HG03432 (cell line): Measurements from ENCODE around the gene TGM2.

Experiments used
- ATAC-seq: cut with Tn5 transposase; IDR thresholded peaks from one replicate; pipeline ENCODE4 v1.9.1; 2021; ENCODE audit warnings: mild to moderate bottlenecking, moderate library complexity; ENCODE audit not compliant: unreplicated experiment

TGM2 gene

DNA sequence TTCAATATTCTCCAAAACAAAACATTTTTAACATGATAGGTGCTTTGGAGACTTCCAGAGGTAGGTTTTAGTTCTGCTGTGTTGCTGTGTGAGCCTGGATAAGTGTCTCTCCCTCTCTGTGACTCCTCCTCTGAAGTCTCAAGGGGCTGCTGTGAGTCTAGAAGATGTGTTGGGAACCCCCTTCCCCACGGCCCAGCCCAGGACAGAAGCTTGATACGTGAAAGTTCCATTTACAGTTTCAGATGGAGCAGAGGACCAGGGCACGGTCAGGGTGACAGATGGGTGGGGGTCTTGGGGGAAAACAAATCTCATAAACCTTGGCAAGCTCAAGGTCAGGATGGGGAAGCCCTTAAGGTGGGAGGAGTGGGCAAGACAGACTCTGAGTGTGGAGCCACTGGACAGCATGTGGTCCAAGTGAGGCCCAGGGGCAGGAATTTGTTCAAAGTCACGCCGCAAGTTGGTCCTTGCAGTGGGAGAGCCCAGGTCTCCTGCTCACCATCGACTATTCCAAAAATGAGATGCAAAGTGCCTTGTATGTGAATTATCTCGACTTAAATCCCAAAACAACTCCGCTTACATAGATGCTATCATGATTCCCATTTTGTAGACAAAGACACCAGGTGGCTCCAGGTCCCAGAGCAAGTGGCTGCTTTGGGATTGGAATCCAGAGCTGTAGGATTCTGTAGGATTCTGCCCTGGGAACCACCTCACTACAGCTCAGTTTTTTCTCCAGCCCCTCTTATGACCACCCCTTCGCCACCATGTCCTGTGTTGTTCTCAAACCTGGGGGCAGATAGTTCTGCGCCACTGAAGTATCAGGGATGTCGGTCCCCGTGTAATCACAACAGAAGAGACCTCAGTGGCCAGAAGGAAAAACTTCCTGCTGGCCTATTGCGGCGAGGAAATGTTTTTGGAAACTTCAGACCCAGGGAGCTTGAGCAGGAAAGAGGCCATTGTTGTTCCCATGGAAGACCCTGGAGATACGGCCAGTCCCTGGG is 1.9 kb downstream of the TGM2 start:
- ATAC-seq, result no peak

DNA sequence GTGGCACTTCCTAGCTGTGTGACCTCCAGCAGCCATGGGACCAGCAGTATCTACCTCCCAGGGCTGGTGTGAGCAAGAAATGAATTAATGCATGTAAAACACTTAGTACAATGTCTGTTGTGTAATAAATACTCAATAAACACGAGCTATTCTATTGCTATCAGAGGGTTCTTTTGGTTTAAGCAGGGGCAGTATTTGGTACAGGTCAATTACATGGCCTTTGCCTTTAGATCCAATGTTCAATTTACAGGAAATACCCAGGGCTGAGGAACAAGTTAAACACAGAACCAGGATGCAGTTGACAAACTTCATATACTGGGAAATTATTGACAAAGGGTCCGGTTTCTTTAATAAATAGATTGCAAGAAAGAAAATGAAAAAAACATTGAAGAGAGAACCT is 2.9 kb downstream of the TGM2 start:
- no peak for ATAC-seq

DNA sequence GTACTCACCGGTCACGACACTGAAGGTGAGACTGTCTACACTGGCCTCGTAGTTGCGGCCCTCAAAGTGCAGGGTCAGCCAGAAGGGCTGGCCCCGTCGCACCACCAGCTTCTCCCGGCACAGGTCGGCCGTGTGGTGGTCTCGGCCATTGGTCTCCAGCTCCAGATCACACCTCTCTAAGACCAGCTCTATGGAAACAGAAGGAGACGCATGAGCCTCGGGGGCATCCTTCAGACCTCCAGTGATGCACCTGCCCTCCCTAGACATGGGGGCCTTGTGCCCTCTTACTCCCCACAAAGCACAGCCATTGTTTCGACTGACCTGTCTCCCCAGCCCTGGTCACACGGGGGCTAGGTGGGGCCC is 3.7 kb downstream of the TGM2 start:
- ATAC-seq, result no peak

DNA sequence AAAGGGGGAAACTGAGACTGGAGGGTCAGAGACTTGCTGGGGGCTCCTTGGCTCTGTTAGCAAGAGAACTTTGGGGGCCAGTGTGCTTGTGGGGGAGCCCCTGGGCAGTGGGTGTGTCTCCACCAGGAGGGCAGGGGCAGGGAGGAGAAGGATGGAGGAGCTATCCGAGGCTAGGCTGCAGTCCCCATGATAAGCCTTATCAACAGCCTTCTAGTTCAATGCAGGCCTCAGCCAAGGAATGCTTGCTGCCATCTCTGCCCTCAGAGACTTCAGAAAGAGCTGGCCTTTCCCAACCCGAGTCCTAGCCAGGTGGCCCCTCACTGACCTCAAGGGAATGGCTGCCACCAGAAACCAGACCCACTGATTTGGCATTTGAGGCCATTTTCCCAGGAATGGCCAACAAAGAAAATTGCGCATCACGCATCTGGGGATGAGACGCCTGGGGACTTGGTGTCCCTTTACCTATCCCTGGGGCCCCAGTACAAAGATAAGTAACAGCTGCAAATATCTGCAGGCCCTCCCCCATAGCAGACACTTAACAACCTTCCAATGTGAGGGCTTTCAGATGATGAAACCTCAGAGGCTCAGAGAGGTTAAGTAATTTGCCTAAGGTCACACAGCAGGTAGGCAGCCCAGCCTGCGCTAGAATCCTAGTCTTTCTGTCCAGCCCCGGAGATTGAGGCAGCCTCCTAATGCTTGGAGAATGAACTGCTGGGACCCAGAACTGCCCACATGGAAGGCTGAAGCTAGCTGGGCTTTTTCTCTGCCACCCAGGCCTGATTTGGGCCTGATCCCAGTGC is 4.9 kb downstream of the TGM2 start:
- no peak for ATAC-seq

DNA sequence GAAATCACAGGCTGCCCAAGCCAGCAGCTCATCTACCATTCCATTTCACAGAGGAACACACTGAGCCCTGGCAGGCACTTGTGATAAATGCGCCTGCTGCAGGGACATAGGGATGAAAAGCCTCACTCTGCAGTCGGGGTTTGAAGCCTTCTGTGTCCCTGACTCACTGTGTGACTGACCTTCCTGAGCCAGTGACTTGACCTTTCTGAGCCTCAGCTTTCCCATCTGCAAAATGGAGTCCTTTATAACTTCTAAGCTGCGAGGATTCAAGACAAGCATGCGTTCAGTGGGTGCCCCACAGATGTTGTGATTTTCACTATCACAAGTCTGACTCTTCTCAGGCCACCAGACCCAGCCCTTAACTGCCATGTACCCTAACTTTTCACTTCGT is 5.5 kb downstream of the TGM2 start:
- ATAC-seq, result no peak

DNA sequence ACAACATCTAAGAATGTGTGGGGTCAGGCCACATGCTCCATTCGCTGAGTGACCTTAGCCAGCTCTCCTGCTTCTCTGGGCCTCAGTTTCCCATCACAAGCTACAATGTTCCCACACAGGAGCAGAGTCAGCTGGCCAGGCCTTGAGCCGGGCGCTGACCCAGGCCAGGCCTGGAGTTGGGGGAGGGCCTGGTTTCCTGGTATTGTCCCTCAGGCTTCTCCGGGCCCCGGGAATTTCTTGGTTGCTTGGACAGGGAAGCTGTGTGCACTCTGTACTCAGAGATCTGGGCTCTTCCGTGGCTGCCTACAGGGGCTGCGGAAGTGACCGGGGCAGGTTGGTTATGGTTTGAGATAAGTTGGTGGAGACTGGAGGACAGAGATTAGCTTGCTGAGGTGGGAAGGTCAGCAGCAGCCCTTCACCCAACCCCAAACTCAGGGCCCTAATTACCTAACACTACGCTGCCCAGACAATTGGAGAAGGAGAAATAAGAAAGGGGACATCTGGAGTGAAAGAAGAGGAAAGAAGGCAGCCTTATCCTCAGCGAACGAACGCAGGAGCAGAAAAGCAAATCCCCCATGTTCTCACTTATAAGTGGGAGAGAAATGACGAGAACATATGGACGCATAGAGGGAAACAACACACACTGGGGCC is 6.2 kb downstream of the TGM2 start:
- no peak for ATAC-seq

DNA sequence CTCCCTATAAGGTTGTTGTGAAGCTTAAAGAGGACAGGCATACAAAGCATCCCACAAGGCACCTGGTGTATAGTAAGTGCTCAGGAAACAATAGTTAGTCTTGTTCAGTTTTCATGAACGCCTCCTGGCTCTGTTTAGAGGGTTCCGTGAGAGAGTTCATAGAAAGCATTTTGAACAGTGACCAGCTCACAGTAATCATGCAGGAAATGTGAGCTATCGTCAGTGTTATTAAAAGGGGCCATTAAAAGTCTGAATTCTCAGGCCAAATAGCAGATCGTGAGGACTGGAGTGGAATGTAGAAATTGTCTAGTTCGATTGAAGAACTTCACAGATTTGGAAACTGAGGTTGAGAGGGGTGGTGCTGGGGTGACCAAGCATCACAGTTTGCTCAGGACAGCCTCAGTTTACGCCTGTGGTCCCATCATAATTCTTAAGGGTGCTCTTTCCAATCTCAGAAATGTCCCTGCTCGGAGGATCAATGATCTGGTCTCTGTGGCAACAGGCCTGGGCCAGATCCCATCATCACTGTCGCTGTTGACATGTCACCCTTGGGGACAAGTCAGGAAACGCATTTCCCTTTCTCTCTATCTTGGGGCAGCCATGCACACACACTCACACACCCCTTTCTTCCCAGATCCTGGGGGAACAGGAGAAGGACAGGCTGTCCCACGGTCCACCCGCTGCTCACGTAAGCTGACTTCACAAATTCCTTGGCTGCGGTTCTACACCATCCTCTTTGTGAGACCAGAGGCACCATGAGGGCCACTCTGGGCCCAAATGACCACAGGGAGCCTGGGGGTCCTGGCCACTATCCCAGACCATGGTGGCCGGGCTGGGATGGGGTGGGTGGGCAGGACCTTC is 7.2 kb downstream of the TGM2 start:
- ATAC-seq, result no peak

DNA sequence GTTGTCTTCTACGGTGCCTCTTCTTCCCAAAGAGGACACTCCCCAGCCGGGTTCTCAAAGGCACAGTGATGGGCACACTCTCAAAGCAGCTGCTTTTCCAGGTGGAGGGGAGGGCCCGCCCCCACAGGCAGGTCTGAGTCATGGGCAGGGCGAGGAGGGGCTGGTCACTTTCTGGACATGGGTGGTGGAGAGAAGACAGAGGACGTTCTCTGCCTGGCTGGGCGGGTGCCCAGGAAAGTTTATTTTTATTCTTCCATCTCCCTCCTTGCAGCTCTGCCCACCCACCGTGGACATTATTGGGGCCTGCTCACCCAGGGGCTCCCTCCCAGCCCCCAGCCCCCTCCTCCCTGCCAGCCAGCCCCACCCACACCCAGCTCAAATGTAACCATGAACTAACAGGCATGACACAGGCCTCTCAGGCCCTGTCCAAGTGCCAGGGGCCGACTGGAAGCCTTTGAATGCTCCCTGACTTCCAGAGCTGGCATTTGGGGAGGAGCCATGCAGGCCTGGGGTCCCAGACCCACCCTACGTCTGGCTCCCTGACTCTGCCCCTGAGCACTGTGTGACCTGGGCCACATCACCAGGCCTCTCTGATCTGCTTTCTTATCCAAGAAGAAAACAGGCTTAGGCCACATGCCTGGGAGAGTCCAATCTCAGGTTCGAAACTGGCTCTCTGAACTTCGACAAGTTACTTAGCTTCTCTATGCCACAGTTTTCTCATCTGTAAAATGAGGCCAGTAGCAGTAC is 8.0 kb downstream of the TGM2 start:
- no peak for ATAC-seq

DNA sequence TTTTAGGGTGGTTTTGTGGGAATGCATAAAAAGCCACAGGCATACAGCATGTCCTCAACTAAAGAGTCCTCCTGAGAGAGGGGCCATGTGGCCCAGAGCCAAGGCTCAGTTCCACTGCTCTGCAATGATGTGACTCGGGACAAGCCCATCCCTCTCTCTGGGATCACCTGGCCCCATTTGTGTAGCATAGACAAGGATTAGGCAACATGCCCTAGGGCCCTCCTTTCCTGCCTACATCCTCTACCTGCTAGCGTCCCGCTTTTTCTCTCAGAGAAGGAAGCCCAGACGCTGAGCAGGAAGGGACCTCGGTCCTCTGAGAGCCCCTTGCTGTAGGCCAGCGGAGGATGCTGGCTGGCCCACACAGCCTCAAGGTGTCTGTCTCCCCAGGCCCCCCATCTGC is 8.8 kb downstream of the TGM2 start:
- ATAC-seq, result no peak

DNA sequence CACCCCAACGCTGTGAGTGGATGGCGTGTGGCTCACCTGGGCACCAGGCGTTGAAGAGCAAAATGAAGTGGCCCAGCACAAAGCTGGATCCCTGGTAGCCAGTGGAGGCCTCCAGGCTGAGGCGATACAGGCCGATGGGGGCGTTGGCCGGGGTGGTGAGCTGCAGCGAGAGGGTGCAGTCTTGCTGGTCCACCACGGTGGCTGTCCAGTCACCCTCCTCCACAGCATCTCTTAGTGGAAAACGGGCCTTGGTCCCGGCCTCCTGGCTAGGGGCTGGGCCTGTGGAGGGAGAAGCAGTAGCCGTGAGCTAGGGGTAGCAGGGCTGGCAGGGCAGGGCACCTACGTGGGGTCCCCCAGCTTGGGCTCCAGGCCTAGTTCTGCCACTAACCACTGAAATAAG is 9.3 kb downstream of the TGM2 start:
- no peak for ATAC-seq

DNA sequence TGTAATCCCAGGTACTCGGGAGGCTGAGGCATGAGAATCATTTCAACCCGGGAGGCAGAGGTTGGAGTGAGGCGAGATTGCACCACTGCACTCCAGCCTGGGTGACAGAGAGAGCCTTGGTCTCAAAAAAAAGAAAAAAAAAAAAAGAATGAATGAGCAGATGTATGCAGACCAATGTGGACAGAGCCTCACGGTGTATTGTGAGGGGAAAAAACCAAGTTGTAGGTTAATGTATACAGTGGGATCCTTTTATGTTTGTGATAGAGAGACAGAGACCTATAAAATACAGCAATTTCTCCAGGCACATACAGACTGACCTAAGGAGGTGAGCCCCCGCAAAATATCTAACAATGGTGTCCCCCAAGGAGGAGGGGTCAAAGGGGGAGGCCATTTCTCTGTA is 11.7 kb downstream of the TGM2 start:
- no peak for ATAC-seq

DNA sequence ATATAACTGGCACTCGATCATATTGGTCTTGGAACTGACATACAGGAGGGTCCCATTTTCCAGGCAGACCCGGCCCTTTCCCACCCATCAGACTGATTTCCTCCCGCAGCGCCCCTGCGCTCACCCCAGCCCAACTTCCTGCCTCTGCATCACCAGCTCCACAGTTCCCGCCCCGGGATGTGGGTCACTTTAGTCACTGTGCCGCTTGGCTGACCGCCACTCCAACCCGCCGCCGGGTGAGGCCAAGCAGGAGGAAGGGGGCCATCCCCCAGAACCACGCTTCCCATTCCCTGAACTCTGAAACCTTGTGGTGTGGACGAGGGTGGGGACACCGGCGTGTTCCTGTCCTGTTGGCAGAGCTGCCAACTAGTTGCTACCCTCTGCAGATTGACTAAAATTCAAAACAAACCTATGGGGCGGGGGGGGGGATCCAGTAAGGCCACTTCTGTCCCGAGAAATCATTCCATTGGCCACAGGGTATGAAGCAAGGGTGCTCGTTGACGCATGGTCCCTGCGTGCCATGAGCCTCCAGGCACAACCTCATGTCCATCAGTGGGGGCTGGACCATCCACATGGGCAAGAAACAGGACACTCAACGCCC is 12.3 kb downstream of the TGM2 start:
- ATAC-seq, result peak; percentile 58

DNA sequence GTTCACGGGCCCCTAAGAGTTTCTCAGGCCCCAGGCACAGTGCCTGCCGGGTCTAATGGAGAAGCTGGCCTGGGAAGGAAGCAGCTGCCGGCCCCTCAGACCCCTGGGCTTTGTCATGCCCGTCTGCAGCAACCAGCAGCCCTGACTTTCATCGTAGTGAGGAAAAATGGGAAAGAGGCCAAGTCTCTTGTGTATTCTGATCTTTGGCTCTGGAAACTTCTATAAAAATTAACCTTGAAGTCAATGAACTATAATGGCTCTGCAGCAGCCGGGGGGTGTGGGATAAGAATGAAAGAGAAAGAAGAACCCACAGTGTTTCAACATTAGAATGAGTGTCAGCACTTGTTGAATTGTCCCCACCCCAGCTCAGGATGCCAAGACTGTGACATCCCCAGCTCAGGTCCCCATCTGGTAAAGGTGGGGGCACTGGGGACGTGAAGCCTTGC is 12.9 kb downstream of the TGM2 start:
- ATAC-seq, result peak; percentile 56

DNA sequence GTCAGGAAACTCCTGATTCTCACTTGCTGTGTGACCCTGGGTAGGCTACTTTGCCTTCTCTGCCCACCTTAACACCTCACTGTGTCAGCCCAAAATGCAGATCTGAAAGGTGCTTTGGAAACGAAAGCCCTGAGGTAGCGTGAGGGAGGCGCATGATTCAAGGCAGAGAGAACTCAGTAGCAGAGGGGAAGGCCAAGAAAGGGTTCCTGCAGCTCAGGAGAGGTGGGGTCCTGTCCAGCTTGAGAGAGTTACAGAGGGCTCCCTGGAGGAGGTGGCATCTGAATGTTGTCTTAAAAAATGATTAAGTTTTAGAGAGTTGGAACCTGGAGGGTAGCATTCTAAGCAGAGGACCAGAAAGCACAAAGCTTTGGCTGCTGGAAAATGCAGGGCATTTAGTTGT is 13.6 kb downstream of the TGM2 start:
- ATAC-seq, result no peak

DNA sequence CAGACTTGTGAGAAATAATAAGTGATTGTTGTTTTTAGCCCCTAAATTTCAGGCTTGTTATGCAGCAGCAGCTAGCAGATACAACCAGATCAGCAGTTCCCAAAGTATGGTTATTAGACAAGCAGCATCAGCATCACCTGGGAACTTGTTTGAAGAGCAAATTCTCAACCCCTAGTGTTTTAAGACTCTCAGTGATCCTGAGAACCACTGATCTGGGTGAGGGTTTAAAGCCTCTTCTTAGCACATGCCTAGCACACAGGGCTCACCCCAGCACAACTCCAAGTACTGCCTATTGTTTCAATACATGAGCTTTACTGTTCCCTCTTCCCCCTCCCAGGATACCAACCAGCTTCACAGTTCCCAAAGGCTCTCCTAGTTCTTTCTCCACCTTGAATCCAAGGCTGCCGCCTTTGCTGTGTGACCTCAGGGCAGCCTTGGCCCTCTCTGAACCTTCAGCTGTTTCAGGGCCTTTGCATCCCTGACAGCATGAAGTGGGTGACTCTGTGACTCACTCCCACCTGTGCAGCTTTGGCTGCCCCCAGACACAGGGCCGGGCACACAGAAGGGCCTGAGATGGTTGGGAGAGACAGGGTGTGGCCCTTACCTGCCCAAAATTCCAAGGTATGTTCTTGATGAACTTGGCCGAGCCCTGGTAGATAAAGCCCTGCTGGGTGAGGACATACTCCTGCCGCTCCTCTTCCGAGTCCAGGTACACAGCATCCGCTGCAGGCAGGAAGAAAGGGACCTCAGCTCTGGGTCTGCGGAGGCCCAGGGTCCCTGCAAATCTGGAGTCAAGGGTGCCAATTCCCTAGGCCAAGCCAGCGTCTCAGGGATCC is 14.5 kb downstream of the TGM2 start:
- ATAC-seq, result no peak

DNA sequence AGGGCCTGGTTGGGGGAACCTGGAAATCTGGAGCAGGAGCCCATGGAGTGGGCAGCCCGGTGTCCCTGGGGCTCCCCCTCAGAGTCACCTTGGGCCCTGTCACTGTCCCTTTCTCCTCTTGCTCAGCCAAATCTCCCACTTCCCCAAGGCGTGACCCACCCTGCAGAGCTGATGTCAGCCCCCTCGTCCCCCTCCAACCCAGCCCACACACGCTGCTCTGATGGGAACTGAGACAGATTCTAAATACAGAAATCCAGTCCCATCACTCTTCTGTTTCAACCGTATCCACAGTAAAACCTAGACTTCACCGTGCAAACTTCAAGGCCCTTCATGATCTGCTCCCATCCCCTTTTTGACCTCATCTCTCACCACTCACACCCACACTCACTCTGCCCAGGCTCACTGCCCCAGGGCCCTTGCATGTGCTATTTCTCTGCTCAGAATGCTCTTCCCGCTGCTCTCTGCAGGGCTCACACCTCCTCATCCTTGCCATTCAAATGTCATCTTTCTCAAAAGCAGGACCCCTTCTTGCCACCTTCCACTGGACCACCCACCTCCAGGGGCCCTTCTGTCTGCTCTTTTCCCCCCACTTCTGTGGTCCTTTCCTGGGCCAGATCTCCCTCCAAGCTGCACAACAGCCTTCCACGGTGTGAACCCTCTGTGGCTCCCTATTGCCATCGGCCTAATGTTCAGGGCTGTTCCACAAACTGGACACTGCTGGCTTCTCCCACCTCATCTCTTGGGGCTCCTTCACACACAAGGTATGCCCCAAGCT is 16.6 kb downstream of the TGM2 start:
- ATAC-seq, result no peak

DNA sequence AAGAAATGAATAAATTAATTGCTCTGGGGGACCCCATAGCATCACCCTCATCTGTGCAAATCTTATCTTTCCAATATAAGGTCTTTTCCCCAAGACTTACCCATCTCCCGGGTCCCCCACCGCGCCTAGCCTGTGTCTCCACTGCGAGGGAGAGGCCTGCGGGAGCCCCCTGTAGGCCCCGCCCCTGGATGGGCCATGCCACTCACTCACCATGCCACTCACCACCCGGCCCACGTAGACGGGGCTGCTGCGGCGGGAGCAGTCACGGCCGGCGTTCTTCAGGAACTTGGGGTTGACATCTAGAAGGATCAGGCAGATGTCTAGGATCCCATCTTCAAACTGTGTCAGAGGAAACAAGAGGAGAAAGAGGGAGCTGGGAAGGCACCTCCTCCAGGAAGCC is 17.3 kb downstream of the TGM2 start:
- no peak for ATAC-seq

DNA sequence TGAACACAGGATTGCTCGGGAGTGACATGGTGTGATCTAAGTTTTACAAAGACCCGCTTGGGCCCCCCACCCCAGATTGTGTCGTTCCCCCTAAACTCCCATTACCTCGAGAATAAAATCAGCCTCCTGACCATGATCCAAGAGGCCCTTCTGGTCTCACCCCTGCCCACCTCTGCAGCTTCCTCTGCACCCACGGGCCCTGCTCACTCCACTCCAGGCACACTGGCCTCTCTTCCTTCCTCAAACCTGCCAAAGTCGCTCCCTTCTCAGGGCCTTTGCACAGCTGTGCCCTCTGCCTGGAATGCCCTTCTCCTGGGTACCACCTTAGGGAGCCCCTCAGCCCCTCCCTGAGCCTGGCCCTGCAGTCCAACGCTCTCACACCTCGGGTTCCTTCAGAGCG is 17.9 kb downstream of the TGM2 start:
- no peak for ATAC-seq
